ENCODE results near the gene ZNF853. TPM values are rescaled to one million over a fixed set of nuclear protein-coding genes. Genes with fewer than 3 reads are reported as not detected.

The ZNF853 gene
- polyA plus RNA-seq = not detected in 2 replicates

DNA sequence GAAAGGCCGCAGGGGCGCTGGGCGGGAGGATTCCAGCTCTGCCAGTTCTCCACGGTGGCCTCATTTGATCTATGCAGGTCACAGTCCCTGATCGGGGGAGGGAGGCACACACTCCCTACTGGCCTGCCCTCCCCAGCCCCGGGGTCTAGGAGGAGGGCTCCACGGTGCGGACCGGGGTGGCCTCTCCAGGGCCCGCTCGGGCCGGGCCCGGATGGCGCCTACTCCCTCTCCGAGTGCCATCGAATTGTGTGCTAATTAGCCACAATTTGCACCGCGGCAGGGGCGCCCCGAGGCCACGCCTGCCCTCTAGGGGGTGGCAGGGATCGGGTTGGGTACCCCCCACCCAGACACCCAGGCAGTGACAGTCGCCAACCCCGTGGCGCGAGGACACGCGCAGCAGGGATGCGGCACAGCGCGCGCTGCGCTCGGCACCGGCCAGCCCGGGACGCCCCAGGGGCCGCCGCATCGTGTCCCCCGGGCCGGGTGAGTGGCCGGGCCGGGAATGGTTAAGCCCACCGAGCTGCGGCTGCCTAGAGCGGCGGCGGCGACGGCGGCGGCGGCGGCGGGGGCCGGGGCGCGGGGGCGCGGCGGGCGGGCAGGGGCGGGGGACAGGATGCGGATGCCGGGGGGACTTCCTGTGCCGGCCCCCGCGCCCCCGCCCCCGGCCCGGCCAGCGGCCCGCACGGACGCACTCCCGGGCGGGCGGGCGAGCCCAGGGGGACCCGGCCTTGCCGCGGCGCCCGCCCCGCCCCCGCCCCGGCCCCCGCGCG lies at the start of gene ZNF853:
ZNF853 (plus strand) TSS at position 658 of the 770 bp plus-strand sequence. CDS start 565 bp downstream, outside the sequence.

DNA sequence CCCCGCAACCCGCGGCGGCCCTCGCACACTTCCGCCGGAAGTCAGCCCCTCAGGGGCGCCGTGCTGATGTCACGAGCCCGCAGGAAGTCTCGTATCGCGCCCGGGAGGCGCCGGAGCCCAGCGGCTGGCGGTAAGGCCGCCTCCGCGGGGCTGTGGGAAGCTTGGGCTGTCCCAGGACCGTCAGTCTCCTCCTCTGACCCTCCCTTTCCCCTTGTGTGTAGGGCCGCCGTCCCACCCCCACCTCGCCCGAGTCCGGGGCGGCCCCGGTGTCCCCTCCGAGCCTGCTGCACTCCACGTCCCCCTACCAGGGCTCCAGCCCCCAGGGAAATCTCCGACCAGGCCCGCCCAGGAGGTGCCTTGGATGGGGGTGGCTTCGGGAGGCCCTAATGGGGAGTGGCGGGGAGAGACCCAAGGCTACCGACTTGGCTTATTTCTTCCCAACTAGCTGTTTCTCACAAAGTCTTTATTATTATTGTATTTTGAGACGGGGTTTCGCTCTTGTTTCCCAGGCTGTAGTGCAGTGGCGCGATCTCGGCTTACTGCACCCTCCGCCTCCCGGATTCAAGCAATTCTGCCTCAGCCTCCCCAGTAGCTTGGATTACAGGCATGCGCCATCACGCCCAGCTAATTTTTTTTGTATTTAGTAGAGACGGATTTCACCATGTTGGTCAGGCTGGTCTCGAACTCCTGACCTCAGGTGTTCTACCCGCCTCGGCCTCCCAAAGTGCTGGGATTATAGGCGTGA lies 37.9 kb upstream of the ZNF853 start, which contains the start of gene ZDHHC4:
ZDHHC4 (plus strand) TSS at position 86 of the 745 bp plus-strand sequence. CDS start 3,108 bp downstream, outside the sequence.

DNA sequence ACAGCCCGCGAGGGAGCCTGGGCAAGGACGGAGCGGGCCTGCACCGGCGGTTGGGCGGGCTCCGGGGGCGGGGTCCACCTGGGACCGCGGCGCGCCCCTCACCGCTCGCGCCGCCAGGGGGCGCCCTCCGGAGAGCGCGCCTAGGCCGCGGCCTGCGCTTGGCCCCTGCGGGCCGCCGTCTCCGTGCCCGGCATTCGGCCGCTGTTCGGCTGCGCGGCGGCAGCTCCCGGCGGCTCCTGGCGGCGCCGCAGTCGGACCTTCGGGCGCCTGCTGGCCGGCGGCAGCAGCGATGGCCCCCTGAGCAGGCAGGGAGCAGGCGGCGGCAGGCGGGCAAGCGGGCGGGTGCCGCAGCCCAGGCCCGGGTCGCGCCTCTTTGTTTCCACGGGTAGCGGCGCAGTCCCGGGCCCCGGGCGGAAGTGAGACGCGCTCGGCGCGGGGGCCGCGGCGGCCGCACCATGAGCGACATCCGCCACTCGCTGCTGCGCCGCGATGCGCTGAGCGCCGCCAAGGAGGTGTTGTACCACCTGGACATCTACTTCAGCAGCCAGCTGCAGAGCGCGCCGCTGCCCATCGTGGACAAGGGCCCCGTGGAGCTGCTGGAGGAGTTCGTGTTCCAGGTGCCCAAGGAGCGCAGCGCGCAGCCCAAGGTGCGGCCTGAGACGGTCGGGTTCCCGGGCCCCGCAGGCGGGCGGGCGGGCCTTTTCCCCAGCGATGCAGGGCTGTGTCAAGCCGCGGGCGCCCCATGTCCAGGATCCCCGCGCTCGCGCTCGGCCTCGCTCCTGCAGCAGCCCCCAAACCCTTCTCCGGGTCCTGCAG lies 25.4 kb upstream of the ZNF853 start, which contains the start of gene INTS15:
INTS15 (plus strand) TSS at position 193 of the 816 bp plus-strand sequence; CDS start at position 456, 263 bp downstream.

GRCh38 chr7:6636741-6637543 lies 21.5 kb downstream of the ZNF853 start, which contains the start of gene ZNF316:
Gene ZNF316, plus strand, starts transcription at chr7:6637318. Its CDS starts 5,092 bp downstream, at chr7:6642410.

Other genes starting within 250 kb of the ZNF853 start
- gene RAC1, start 241.1 kb upstream of the ZNF853 start, polyA plus RNA-seq = 249 and 312 TPM in 2 replicates
- 6.4 and 9.4 TPM in 2 replicates for gene DAGLB, start 167.7 kb upstream of the ZNF853 start, polyA plus RNA-seq
- 29.6 and 45.9 TPM in 2 replicates for gene KDELR2, start 131.5 kb upstream of the ZNF853 start, polyA plus RNA-seq
- 1.2 and 1.7 TPM in 2 replicates for gene GRID2IP, start 64.1 kb upstream of the ZNF853 start, polyA plus RNA-seq
- 36.5 and 51.9 TPM in 2 replicates for gene ZDHHC4, start 38.2 kb upstream of the ZNF853 start, polyA plus RNA-seq
- gene INTS15, start 25.6 kb upstream of the ZNF853 start, polyA plus RNA-seq = 2.0 and 3.0 TPM in 2 replicates
- gene ZNF316, start 21.7 kb downstream of the ZNF853 start, polyA plus RNA-seq = 0.04 and 0.07 TPM in 2 replicates
- gene ZNF12, start 91.3 kb downstream of the ZNF853 start, polyA plus RNA-seq = 18.1 and 23.9 TPM in 2 replicates
- gene RSPH10B2, start 138.5 kb downstream of the ZNF853 start, polyA plus RNA-seq = 0.47 TPM in 1 of 2 replicates, not detected in the other
- 41.2 and 41.5 TPM in 2 replicates for gene CCZ1B, start 210.7 kb downstream of the ZNF853 start, polyA plus RNA-seq